VCaP (cell line): ENCODE measurements around the gene CST1.
"Not testable (repeated sequence)": the region's sequence is repeated elsewhere in the genome, so short reads cannot be mapped to it uniquely, and the experiment has no call there.

Experiments
- H3K27ac ChIP-seq: fragments of 450-650 bp; 2 replicates; pipeline ENCODE4 v1.5.1; 2017
- CTCF ChIP-seq: fragments of 450-650 bp; conservative IDR thresholded peaks from 2 replicates; pipeline ENCODE4 v1.5.1; 2017; ENCODE audit warnings: mild to moderate bottlenecking, moderate library complexity

Gene CST1

GRCh38 chr20:23752481-23753193 is 1.9 kb upstream of the CST1 start:
- H3K27ac ChIP-seq = no peak overlapping the region
- TF ChIP-seq CTCF = no peak

- H3K27ac ChIP-seq = no peak overlapping the region
- no peak for TF ChIP-seq CTCF
Measured at GRCh38 chr20:23752019-23752418, 1.3 kb upstream of the CST1 start.

- no peak overlapping the region for H3K27ac ChIP-seq
- no peak for TF ChIP-seq CTCF
Measured at GRCh38 chr20:23749746-23750145, 989 bp downstream of the CST1 start.

- not testable (repeated sequence) for H3K27ac ChIP-seq
Measured at GRCh38 chr20:23748975-23749374, 1.8 kb downstream of the CST1 start.

GRCh38 chr20:23747551-23747950 is 3.2 kb downstream of the CST1 start:
- not testable (repeated sequence) for H3K27ac ChIP-seq

GRCh38 chr20:23747092-23747491 is 3.6 kb downstream of the CST1 start:
- H3K27ac ChIP-seq = not testable (repeated sequence)

- no peak for TF ChIP-seq CTCF
- H3K27ac ChIP-seq = no peak overlapping the region
Measured at GRCh38 chr20:23746321-23746720, 4.4 kb downstream of the CST1 start.

- TF ChIP-seq CTCF = no peak
Measured at GRCh38 chr20:23745247-23745646, 5.5 kb downstream of the CST1 start.

GRCh38 chr20:23744817-23745216 is 5.9 kb downstream of the CST1 start:
- H3K27ac ChIP-seq = no peak overlapping the region
- no peak for TF ChIP-seq CTCF

More at GRCh38 chr20:23745247-23745646, 5.5 kb downstream of the CST1 start:
- H3K27ac ChIP-seq = no peak overlapping the region

GRCh38 chr20:23735391-23735790 is 15.3 kb downstream of the CST1 start:
- not testable (repeated sequence) for H3K27ac ChIP-seq

- H3K27ac ChIP-seq = not testable (repeated sequence)
Measured at GRCh38 chr20:23734949-23735348, 15.8 kb downstream of the CST1 start.

GRCh38 chr20:23734440-23734839 is 16.3 kb downstream of the CST1 start:
- H3K27ac ChIP-seq = not testable (repeated sequence)
